ENCODE measurements around the gene PTCHD1. TPM values are rescaled to one million over a fixed set of nuclear protein-coding genes. Genes with fewer than 3 reads are reported as not detected.
A peak's percentile ranks its signal among the peaks of the same experiment; 100 is the strongest.

PTCHD1 gene
- total and polyA plus RNA-seq, 10 donors: 0.07 to 0.89 (median 0.42) TPM

- 33 to 59% (median 47%) methylated on average over 4 of the region's 4 CpGs for WGBS, 5 donors
- intact Hi-C loops (cut with DNase I; ENCODE audit: low total_unique reads): no loop called here
- Histone ChIP-seq H3K27ac (no peak overlapping the region), H3K36me3 (no peaks in the 10 kb centered on the region), H3K9me3 (no peaks in the 10 kb centered on the region), H3K4me1 (no peaks in the 10 kb centered on the region), H3K27me3 (replicated peaks in 1 of 7) (no peaks in the 10 kb centered on the region), H3K4me3 (no peak overlapping the region)
- no peak for DNase-seq
- TF ChIP-seq POLR2AphosphoS5 (IDR thresholded peaks at IDR 0.05) (no peak), POLR2A (IDR thresholded peaks at IDR 0.05) (no peak), CTCF (IDR thresholded peaks at IDR 0.05 in 8 of 11, conservative IDR thresholded peaks at IDR 0.05 in 3 of 11) (no peak)
Measured at GRCh38 chrX:23374291-23374690, 39.6 kb downstream of the PTCHD1 start.

- Histone ChIP-seq H3K27me3 (replicated peaks in 1 of 7) (peaks cover 0 to 4% (median 0%) of the 10 kb centered on the region in 7 donors), H3K36me3 (no peaks in the 10 kb centered on the region), H3K9me3 (no peaks in the 10 kb centered on the region), H3K4me1 (no peaks in the 10 kb centered on the region), H3K4me3 (no peak overlapping the region), H3K27ac (no peak overlapping the region)
- no peak for DNase-seq
- intact Hi-C loops (cut with DNase I; ENCODE audit: low total_unique reads): no loop called here
- TF ChIP-seq POLR2A (IDR thresholded peaks at IDR 0.05): no peak
- WGBS, 5 donors: 79 to 98% (median 90%) methylated on average over 3 of the region's 3 CpGs
Measured at GRCh38 chrX:23376581-23376980, 41.9 kb downstream of the PTCHD1 start.

GRCh38 chrX:23380581-23380980, 45.9 kb downstream of the PTCHD1 start:
- Histone ChIP-seq H3K36me3 (no peaks in the 10 kb centered on the region), H3K4me1 (no peaks in the 10 kb centered on the region), H3K9me3 (no peaks in the 10 kb centered on the region), H3K27me3 (replicated peaks in 1 of 7) (peaks cover 0 to 5% (median 0%) of the 10 kb centered on the region in 7 donors), H3K27ac (no peak overlapping the region), H3K4me3 (no peak overlapping the region)
- intact Hi-C loops (cut with DNase I; ENCODE audit: low total_unique reads): no loop called here
- WGBS, 5 donors: 57 to 71% (median 64%) methylated on average over 2 of the region's 2 CpGs; no CpG with 5 or more reads in 1 of the 5 donors
- no peak for TF ChIP-seq POLR2A (IDR thresholded peaks at IDR 0.05)
- no peak for TF ChIP-seq CTCF (IDR thresholded peaks at IDR 0.05 in 8 of 11, conservative IDR thresholded peaks at IDR 0.05 in 3 of 11)
- TF ChIP-seq POLR2AphosphoS5 (IDR thresholded peaks at IDR 0.05): no peak
- no peak for DNase-seq

GRCh38 chrX:23381099-23382087, 46.7 kb downstream of the PTCHD1 start:
- Histone ChIP-seq H3K9me3 (no peaks in the 10 kb centered on the region), H3K27ac (no peak overlapping the region), H3K36me3 (no peaks in the 10 kb centered on the region), H3K4me3 (peak overlapping the region in 1 of 8 donors; percentile 17), H3K4me1 (no peaks in the 10 kb centered on the region), H3K27me3 (replicated peaks in 1 of 7) (peaks cover 0 to 5% (median 0%) of the 10 kb centered on the region in 7 donors)
- 37 to 63% (median 47%) methylated on average over 19 of the region's 19 CpGs for WGBS, 5 donors
- DNase-seq: no peak
- intact Hi-C loops (cut with DNase I; ENCODE audit: low total_unique reads): no loop called here
- no peak for TF ChIP-seq POLR2AphosphoS5 (IDR thresholded peaks at IDR 0.05)
- no peak for TF ChIP-seq POLR2A (IDR thresholded peaks at IDR 0.05)
- no peak for TF ChIP-seq CTCF (IDR thresholded peaks at IDR 0.05 in 8 of 11, conservative IDR thresholded peaks at IDR 0.05 in 3 of 11)
